ENCODE results near the gene PDGFRA.

Gene PDGFRA

DNA sequence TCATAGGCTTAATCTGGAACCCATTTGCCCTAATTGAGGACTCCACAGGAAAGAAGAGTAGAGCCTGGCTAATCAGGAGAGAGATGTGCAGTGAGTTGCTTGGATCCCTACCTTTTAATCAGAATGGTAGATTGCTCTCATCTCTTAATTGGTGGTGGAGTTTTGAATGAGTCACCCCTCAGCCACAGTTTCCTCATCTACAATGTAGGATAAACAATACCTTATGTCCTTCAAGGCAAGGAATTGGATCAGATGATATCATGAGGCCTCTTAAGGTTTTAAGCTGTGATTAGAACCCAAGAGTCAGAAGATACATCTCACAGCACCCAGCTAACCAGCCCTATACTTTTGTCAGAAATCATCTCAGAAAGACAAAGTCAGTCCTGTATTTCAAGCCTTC, 39.1 kb downstream of the PDGFRA start:
- no peak overlapping the region for H3K9ac ChIP-seq (ENCODE audit: low read length)
- peak; percentile 63 for DNase-seq (ENCODE audit: low read depth)
- H3K4me3 ChIP-seq (ENCODE audit: low read length): no peak overlapping the region
- H3K36me3 ChIP-seq (ENCODE audit: control insufficient read depth, insufficient read depth, low read length, severe bottlenecking): peaks cover 94% of the 10 kb centered on the region
- H3K9me3 ChIP-seq (ENCODE audit: control insufficient read depth, low read length): no peaks in the 10 kb centered on the region
- H3K27me3 ChIP-seq (replicated peaks; ENCODE audit: control insufficient read depth, insufficient read depth, low read length): no peaks in the 10 kb centered on the region
- peaks cover 37% of the 10 kb centered on the region for H3K4me1 ChIP-seq (ENCODE audit: control insufficient read depth, insufficient read depth, low read length)

DNA sequence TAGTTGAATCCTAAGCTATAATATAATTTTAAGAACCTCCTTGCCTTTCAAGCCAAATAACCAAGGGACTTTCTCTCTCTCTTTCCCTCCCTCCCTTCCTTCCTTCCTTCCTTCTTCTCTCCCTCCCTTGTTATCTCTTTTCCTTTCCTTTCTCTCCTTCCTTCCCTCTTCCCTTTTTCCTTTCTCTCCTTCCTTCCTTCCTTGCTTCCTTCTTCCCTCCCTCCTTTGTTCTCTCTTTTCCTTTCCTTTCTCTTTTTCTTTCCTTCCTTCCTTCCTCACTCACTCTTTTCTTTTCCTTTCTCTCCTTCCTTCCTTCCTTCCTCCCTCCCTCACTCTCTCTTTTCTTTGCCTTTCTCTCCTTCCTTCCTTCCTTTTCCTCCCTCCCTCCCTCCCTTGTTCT, 42.4 kb downstream of the PDGFRA start:
- Histone ChIP-seq H3K36me3 (ENCODE audit: control insufficient read depth, insufficient read depth, low read length, severe bottlenecking) (peaks cover 94% of the 10 kb centered on the region), H3K9ac (ENCODE audit: low read length) (no peak overlapping the region), H3K9me3 (ENCODE audit: control insufficient read depth, low read length) (no peaks in the 10 kb centered on the region), H3K27me3 (replicated peaks; ENCODE audit: control insufficient read depth, insufficient read depth, low read length) (no peaks in the 10 kb centered on the region), H3K4me3 (ENCODE audit: low read length) (no peak overlapping the region), H3K4me1 (ENCODE audit: control insufficient read depth, insufficient read depth, low read length) (peaks cover 48% of the 10 kb centered on the region)
- DNase-seq (ENCODE audit: low read depth): no peak

GRCh38 chr4:54272051-54272450, 43.0 kb downstream of the PDGFRA start:
- H3K36me3 ChIP-seq (ENCODE audit: control insufficient read depth, insufficient read depth, low read length, severe bottlenecking): peaks cover 94% of the 10 kb centered on the region
- no peak overlapping the region for H3K4me3 ChIP-seq (ENCODE audit: low read length)
- H3K9ac ChIP-seq (ENCODE audit: low read length): no peak overlapping the region
- DNase-seq (ENCODE audit: low read depth): no peak
- H3K4me1 ChIP-seq (ENCODE audit: control insufficient read depth, insufficient read depth, low read length): peaks cover 54% of the 10 kb centered on the region
- no peaks in the 10 kb centered on the region for H3K27me3 ChIP-seq (replicated peaks; ENCODE audit: control insufficient read depth, insufficient read depth, low read length)
- no peaks in the 10 kb centered on the region for H3K9me3 ChIP-seq (ENCODE audit: control insufficient read depth, low read length)

GRCh38 chr4:54274264-54274663, 45.2 kb downstream of the PDGFRA start:
- peaks cover 47% of the 10 kb centered on the region for H3K4me1 ChIP-seq (ENCODE audit: control insufficient read depth, insufficient read depth, low read length)
- peaks cover 93% of the 10 kb centered on the region for H3K36me3 ChIP-seq (ENCODE audit: control insufficient read depth, insufficient read depth, low read length, severe bottlenecking)
- no peak overlapping the region for H3K4me3 ChIP-seq (ENCODE audit: low read length)
- no peaks in the 10 kb centered on the region for H3K27me3 ChIP-seq (replicated peaks; ENCODE audit: control insufficient read depth, insufficient read depth, low read length)
- no peaks in the 10 kb centered on the region for H3K9me3 ChIP-seq (ENCODE audit: control insufficient read depth, low read length)
- peak overlapping the region; percentile 42 for H3K9ac ChIP-seq (ENCODE audit: low read length)
- no peak for DNase-seq (ENCODE audit: low read depth)

- peak overlapping the region; percentile 42 for H3K9ac ChIP-seq (ENCODE audit: low read length)
- H3K27me3 ChIP-seq (replicated peaks; ENCODE audit: control insufficient read depth, insufficient read depth, low read length): no peaks in the 10 kb centered on the region
- no peaks in the 10 kb centered on the region for H3K9me3 ChIP-seq (ENCODE audit: control insufficient read depth, low read length)
- H3K36me3 ChIP-seq (ENCODE audit: control insufficient read depth, insufficient read depth, low read length, severe bottlenecking): peaks cover 96% of the 10 kb centered on the region
- peak overlapping the region; percentile 17 for H3K4me3 ChIP-seq (ENCODE audit: low read length)
- peaks cover 50% of the 10 kb centered on the region for H3K4me1 ChIP-seq (ENCODE audit: control insufficient read depth, insufficient read depth, low read length)
- DNase-seq (ENCODE audit: low read depth): peak; percentile 38
Observed at GRCh38 chr4:54274795-54275665, 45.9 kb downstream of the PDGFRA start.

DNA sequence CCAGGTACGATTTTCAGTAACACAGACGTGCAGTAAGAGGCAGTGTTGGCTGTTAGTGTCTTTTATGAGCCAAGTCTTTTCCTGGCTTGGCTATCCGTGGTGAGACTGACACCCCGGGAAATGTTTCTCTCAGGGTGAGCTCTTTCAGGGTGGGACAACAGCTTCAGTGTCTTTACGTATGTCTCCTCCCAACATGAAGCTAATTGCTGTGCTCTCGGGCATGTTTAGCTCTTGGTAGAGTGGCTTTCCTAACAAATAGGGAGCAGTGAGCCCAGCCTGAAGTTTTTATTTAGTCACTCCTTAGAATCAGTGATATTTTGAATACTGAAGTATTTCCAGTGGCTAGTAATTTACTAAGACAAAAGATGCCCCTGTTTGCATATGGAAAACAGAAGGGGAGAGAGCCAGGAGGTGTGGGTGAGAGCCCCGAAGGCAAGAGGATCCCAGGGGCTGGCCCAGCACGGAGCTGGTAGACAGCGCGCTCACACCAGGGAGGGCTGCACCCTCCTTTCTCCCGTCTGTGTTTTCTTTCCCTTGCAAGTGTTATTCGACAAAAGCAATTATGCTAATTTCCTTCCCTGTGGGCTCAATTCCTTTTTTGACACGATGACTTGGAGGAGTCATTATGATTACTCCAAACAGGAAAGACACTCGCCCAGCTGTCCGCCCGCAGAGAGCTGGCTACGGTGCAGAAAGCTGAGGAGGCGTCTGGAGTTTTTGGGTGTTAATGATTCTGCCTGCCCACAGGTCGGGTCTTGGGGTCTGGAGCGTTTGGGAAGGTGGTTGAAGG, 47.7 kb downstream of the PDGFRA start:
- peak overlapping the region; percentile 54 for H3K4me3 ChIP-seq (ENCODE audit: low read length)
- no peak for DNase-seq (ENCODE audit: low read depth)

DNA sequence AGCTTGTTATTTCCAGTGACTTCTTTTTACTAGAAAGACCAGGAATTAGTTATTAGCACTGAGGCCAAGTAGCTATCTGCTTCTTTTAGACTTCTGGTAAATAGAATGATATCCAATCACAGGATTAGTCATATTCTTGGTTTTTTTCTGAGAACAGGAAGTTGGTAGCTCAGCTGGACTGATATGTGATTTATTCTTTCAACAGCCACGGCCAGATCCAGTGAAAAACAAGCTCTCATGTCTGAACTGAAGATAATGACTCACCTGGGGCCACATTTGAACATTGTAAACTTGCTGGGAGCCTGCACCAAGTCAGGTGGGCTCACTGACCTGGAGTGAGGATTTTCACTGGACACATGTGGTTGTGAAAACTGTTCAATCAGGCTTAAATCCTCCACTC, 48.6 kb downstream of the PDGFRA start:
- peak overlapping the region; percentile 54 for H3K4me3 ChIP-seq (ENCODE audit: low read length)
- H3K4me1 ChIP-seq (ENCODE audit: control insufficient read depth, insufficient read depth, low read length): peaks cover 72% of the 10 kb centered on the region
- peaks cover 89% of the 10 kb centered on the region for H3K36me3 ChIP-seq (ENCODE audit: control insufficient read depth, insufficient read depth, low read length, severe bottlenecking)
- no peaks in the 10 kb centered on the region for H3K27me3 ChIP-seq (replicated peaks; ENCODE audit: control insufficient read depth, insufficient read depth, low read length)
- DNase-seq (ENCODE audit: low read depth): peak; percentile 49
- H3K9me3 ChIP-seq (ENCODE audit: control insufficient read depth, low read length): no peaks in the 10 kb centered on the region
- peak overlapping the region; percentile 53 for H3K9ac ChIP-seq (ENCODE audit: low read length)

More for the DNA sequence above, 47.7 kb downstream of the PDGFRA start:
- peaks cover 67% of the 10 kb centered on the region for H3K4me1 ChIP-seq (ENCODE audit: control insufficient read depth, insufficient read depth, low read length)
- peaks cover 88% of the 10 kb centered on the region for H3K36me3 ChIP-seq (ENCODE audit: control insufficient read depth, insufficient read depth, low read length, severe bottlenecking)
- H3K9ac ChIP-seq (ENCODE audit: low read length): peak overlapping the region; percentile 53
- no peaks in the 10 kb centered on the region for H3K9me3 ChIP-seq (ENCODE audit: control insufficient read depth, low read length)
- no peaks in the 10 kb centered on the region for H3K27me3 ChIP-seq (replicated peaks; ENCODE audit: control insufficient read depth, insufficient read depth, low read length)

DNA sequence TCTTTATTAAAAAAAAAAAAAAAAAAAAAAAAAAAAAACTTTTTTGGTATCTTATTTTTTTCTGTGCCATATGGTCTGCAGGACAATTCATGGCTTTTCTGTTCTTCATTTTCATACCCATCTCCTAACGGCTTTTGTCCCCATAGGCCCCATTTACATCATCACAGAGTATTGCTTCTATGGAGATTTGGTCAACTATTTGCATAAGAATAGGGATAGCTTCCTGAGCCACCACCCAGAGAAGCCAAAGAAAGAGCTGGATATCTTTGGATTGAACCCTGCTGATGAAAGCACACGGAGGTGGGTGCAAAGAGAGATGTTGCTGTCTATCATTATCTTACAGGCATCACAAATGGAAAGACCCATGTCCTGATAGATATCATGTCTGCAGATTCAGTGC, 49.1 kb downstream of the PDGFRA start:
- no peak for DNase-seq (ENCODE audit: low read depth)
- Histone ChIP-seq H3K4me3 (ENCODE audit: low read length) (no peak overlapping the region), H3K27me3 (replicated peaks; ENCODE audit: control insufficient read depth, insufficient read depth, low read length) (no peaks in the 10 kb centered on the region), H3K9me3 (ENCODE audit: control insufficient read depth, low read length) (no peaks in the 10 kb centered on the region), H3K36me3 (ENCODE audit: control insufficient read depth, insufficient read depth, low read length, severe bottlenecking) (peaks cover 89% of the 10 kb centered on the region), H3K4me1 (ENCODE audit: control insufficient read depth, insufficient read depth, low read length) (peaks cover 77% of the 10 kb centered on the region), H3K9ac (ENCODE audit: low read length) (no peak overlapping the region)

DNA sequence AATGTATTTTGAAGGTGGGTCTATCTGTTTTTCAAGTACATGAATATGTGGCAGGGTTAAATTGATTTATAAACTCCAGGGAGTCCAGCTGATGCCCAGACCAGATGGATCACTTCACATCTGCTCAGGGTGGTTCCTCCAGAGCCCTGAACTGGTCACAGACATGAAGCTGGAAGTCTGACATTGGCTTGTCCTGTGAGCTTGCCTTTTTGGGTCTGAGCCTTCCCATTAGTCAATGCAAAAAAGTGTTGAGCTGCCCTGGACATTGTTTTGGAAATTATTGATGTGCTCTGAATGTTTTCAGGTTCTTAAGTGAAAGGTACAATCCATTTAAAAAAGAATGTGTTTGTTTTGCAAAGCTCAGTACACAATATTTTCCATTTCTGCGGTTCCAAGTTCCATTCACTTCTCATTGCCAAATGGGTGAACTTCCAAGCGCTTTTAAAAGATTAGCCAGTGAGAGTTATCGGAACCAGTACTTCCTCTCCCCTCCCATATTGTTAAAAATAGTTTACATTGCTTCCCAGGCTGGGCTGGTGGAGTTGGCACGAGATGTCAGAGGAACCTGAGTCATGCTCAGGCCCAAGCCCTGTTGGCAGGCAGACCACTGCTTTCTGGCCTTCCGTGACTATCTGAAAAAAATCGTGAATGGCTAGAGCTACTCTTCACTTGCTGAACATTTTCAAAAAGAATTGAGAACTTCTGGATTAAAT, 52.1 kb downstream of the PDGFRA start:
- DNase-seq (ENCODE audit: low read depth): peak; percentile 98
- Histone ChIP-seq H3K27me3 (replicated peaks; ENCODE audit: control insufficient read depth, insufficient read depth, low read length) (no peaks in the 10 kb centered on the region), H3K4me1 (ENCODE audit: control insufficient read depth, insufficient read depth, low read length) (peaks cover 61% of the 10 kb centered on the region), H3K9ac (ENCODE audit: low read length) (peak overlapping the region; percentile 77), H3K4me3 (ENCODE audit: low read length) (no peak overlapping the region), H3K9me3 (ENCODE audit: control insufficient read depth, low read length) (no peaks in the 10 kb centered on the region), H3K36me3 (ENCODE audit: control insufficient read depth, insufficient read depth, low read length, severe bottlenecking) (peaks cover 87% of the 10 kb centered on the region)

DNA sequence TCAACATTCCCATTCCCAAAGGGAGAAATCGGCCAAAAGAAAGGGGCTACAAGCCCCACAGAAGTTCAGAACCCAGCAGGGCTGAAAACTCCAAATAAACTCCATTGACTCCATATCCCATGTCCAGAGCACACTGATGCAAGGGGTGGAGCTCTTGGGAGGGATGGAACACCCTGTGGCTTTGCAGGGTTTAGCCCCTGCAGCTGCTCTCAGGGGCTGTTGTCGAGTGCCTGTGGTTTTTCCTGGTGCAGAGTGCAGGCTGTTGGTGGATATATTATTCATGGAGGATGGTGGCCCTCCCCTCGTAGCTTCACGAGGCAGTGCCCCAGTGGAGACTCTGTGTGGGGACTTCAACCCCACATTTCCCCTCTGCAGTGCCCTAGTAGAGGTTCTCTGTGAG, 53.7 kb downstream of the PDGFRA start:
- H3K9me3 ChIP-seq (ENCODE audit: control insufficient read depth, low read length): no peaks in the 10 kb centered on the region
- no peaks in the 10 kb centered on the region for H3K27me3 ChIP-seq (replicated peaks; ENCODE audit: control insufficient read depth, insufficient read depth, low read length)
- H3K9ac ChIP-seq (ENCODE audit: low read length): peak overlapping the region; percentile 68
- DNase-seq (ENCODE audit: low read depth): no peak
- H3K4me3 ChIP-seq (ENCODE audit: low read length): no peak overlapping the region
- H3K36me3 ChIP-seq (ENCODE audit: control insufficient read depth, insufficient read depth, low read length, severe bottlenecking): peaks cover 87% of the 10 kb centered on the region
- H3K4me1 ChIP-seq (ENCODE audit: control insufficient read depth, insufficient read depth, low read length): peaks cover 45% of the 10 kb centered on the region

GRCh38 chr4:54289316-54289715, 60.2 kb downstream of the PDGFRA start:
- Histone ChIP-seq H3K4me1 (ENCODE audit: control insufficient read depth, insufficient read depth, low read length) (peaks cover under 1% of the 10 kb centered on the region), H3K4me3 (ENCODE audit: low read length) (no peak overlapping the region), H3K36me3 (ENCODE audit: control insufficient read depth, insufficient read depth, low read length, severe bottlenecking) (peaks cover 95% of the 10 kb centered on the region), H3K9ac (ENCODE audit: low read length) (no peak overlapping the region), H3K9me3 (ENCODE audit: control insufficient read depth, low read length) (no peaks in the 10 kb centered on the region), H3K27me3 (replicated peaks; ENCODE audit: control insufficient read depth, insufficient read depth, low read length) (no peaks in the 10 kb centered on the region)
- no peak for DNase-seq (ENCODE audit: low read depth)
